GM19238 (cell line): ENCODE results near the gene TBPL2.
"Not testable (repeated sequence)": the region's sequence is repeated elsewhere in the genome, so short reads cannot be mapped to it uniquely, and the experiment has no call there.

Experiments
- DNase-seq: peaks from one replicate; pipeline ENCODE4 v3.0.0; 2011; ENCODE audit warnings: low spot score; ENCODE audit not compliant: insufficient read length

Gene TBPL2

DNA sequence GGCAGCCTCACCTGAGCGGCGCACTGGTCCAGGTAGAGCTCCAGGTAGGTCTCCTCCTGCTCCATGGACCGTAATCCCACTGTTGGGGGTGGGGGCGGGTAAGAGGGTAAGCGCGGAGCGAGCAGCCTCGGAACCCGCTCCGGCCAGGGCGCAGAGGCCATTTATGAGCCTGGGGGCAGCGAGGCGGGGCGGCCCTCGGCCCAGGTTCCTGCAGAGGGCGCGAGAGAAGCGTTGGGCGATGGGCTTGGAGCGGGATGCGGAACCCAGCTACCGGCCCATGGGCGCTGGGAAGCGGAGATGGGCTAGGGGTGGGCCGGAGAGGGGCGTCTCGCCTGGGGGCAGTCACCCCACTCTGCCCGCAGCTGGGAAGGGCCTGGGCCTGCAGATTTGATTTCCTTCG is at the start of gene TBPL2:
Gene TBPL2 (minus strand): TSS at position 232 of the 400 bp plus-strand sequence. CDS start 167 bp downstream, at position 65.
- DNase-seq: no peak

- no peak for DNase-seq
Observed at GRCh38 chr14:55488204-55488603, 47.8 kb upstream of the TBPL2 start.

- DNase-seq: no peak
Observed at GRCh38 chr14:55482936-55483605, 42.7 kb upstream of the TBPL2 start.

DNA sequence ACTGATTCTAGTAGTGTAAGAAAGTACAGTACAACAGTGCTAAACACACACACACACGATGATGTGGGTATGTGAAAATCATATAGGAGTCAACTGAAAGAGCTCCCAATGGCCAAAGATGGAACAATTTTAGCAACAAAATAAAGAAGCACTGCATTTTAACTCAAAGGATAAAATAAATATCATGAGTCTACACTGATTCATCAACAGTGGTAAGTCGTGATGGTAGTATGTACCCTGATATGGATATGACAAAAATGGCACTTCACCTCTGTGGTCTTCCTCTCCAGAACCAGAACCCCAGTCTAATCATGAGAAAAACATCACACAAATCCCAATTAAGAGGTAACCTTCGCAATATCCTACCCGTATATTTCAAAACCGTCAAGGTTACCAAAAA is 41.4 kb upstream of the TBPL2 start:
- DNase-seq: no peak

GRCh38 chr14:55477680-55478079 is 37.3 kb upstream of the TBPL2 start:
- no peak for DNase-seq

GRCh38 chr14:55476448-55476847 is 36.0 kb upstream of the TBPL2 start:
- DNase-seq: not testable (repeated sequence)

DNA sequence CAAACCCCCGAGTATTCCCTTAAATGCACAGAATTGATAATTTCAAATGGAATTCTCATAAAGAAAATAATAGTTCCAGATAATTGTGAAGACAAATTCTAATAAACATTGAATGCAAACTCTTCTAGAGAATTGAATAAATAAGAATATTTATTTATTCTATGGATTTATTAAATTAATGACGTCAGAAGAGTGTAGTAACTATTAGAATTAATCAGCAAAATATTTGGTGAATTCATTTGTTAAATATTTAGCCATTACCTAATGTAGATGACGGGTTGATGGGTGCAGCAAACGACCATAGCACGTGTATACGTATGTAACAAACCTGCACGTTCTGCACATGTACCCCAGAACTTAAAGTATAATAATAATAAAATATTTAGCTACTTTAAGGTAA is 33.4 kb upstream of the TBPL2 start:
- DNase-seq: no peak

DNA sequence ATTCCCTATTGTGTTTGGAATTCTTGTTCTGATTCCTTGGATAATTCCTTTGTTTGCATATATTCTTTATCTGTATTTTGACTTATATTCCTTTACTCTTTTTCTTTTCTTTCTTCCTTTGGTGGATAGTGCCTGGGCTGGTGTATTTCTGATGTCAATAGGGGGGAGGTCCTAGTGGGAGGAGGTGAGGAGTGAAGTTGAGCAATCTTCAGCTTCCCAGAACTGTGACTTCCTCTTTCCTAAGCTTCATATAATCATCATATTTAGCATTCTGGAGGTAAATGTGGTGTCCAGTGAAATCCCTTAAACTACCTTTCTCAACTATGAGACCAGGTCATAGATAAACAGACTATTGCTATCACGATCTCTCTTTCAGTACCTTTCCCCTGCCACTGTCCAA is 29.6 kb upstream of the TBPL2 start:
- no peak for DNase-seq

DNA sequence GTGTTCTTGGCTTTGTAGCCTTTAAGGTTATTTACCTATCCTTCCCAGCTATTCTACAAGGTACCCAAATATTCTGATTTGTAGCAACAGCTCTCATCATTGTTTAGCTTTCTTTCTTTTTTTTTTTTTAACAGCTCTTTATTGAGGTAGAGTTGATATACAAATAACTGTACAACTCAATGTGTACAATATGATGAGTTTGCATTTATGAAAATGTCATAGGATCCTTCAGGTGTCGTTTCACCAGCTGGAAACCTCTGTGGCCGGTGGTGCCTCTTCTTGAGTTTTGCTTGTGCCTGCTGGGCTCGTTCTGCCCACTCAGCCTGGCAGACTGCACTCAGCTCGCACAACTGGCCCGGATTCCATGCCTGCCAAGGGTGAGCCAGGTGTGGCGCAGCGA is 26.9 kb upstream of the TBPL2 start:
- no peak for DNase-seq

DNA sequence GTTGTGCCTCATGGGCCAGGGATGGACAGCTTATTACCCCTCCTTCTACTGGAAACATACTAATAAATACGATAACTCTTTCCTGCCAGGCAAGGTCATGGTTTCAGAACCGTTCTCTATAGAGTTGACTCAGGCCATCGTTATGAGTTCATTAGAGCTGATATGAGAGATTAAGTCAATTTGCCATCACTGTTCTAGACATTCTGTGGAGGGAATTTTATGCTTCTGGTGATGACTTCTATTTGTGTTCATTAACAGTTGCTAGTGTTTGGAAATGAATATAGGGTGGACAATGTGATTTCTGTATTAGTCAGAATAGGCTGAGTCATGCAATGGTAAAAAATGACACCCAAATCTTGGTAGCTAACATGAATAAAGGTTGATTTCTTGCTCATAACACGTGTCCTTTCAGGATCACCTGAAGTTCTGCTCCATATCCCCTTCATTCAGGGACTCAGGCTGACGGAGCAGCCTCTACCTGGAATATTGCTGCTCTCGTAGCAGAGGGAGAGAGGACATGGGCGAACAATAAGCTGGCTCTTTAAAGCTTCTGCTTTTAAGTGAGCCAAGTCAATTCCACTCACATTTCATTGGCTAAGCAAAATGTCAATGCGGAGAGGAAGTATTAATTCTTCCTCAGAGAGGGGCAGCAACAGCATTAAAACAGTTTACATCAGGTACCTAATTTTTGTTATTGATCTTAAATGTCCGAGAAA is 18.5 kb upstream of the TBPL2 start:
- DNase-seq: peak; percentile 35

- no peak for DNase-seq
Observed at GRCh38 chr14:55457496-55457895, 17.1 kb upstream of the TBPL2 start.

- not testable (repeated sequence) for DNase-seq
Observed at GRCh38 chr14:55456411-55456810, 16.0 kb upstream of the TBPL2 start.

- no peak for DNase-seq
Observed at GRCh38 chr14:55454264-55455002, 14.0 kb upstream of the TBPL2 start.

- DNase-seq: no peak
Observed at GRCh38 chr14:55451950-55452349, 11.5 kb upstream of the TBPL2 start.

DNA sequence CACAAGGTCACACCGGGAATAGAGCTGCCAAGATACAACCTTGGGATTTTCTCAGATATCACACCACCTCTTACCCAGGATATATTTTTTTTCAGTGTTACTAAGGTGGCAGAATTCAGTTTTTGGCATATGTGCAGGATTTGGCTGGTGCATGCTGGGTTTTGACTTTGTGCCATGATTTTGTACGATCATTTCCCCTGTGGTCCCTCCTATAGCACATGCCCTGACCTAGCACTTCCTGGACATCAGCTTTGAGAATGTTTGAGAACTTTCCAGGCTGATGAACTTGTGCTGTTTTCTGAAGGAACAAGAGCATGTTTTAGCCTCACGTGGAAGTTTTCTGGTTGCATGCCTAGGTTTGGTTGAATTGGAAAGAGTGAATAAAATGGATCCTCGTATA is 11.0 kb upstream of the TBPL2 start:
- no peak for DNase-seq

DNA sequence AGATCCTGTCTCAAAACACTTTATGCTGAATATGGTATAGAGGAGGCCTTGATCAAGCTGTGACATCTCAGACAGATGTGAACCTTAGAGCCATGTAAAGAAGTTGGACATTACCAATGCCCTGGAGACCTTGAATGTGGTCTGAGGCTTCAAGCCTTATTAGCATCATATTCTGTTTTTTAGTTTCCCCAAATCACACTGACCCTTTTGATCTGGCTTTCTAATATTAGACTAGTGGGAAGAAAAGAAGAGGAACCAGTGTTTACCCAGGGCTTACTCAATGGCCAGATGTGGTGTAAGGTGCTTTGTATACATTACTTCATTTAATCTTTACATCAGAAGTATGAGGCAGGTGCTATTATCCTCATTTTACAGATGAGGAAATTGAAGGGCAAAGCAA is 10.6 kb upstream of the TBPL2 start:
- DNase-seq: no peak

- no peak for DNase-seq
Observed at GRCh38 chr14:55450539-55450938, 10.1 kb upstream of the TBPL2 start.

- no peak for DNase-seq
Observed at GRCh38 chr14:55450124-55450523, 9.7 kb upstream of the TBPL2 start.

DNA sequence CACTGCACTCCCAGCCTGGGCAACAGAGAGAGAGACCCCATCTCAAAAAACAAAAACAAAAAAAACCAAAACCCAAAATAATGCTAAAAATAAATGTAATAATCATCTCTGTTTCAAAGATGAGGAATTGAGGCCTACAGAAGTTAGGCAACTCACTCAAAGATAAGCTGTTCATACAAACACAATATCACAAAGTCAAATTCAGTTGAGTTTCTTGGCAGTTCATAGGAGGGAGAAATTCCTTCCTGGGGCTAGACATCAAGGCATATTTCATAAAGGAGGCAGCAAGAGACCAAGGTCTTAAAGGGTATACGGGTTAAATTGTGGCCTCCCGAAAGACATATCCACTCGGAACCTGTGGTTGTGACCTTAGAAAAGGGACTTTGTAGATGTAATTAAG is 8.7 kb upstream of the TBPL2 start:
- no peak for DNase-seq

DNA sequence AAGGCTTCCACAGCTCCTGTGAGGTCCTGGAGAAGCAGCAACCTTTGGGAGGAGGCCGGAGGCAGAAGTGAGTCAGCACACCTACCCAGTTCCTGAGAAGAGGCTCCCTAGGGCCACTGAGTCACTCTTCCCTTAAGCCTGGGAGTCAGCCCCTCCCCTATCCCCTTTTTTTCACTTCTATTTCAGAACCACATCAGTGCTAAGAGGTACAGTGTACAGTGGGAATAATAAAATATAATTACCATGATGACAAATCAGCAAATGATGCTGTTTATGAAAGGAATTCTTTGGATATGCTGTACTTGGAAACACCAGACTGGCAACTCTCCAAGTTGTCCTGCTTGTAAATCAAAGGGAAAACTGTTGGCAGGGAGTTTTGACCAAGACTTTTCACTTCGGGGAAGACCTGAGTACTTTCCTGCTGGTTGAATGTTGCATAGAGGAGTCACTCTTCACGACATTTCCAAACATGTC is 7.8 kb upstream of the TBPL2 start:
- no peak for DNase-seq

- DNase-seq: no peak
Observed at GRCh38 chr14:55446833-55447232, 6.4 kb upstream of the TBPL2 start.

GRCh38 chr14:55446127-55446736 is 5.8 kb upstream of the TBPL2 start:
- peak; percentile 27 for DNase-seq
